GM23338 (cell line): ENCODE data around the gene ANKRD11. TPM values are rescaled to one million over a fixed set of nuclear protein-coding genes. Genes with fewer than 3 reads are reported as not detected.

ENCODE experiments used
- ATAC-seq: fragments of 200-7000 bp; cut with Tn5 transposase; 3 replicates; pipeline ENCODE4 v1.9.1; 2020
- DNase-seq: peaks from one replicate; pipeline ENCODE4 v3.0.0-alpha.2; 2015; ENCODE audit warnings: low spot score
- H2AFZ ChIP-seq: fragments of 200-600 bp; sonication (generic); 2 replicates; pipeline ENCODE4 v1.8.0; 2016; ENCODE audit warnings: antibody characterized with exemption, mild to moderate bottlenecking, moderate library complexity
- H3F3A ChIP-seq: fragments of 200-600 bp; sonication (generic); replicated peaks from 2 replicates; pipeline ENCODE4 v1.8.0; 2017; ENCODE audit warnings: antibody characterized with exemption, mixed run types, low read depth
- H3K27ac ChIP-seq: fragments of 200-600 bp; sonication (generic); 2 replicates; pipeline ENCODE4 v1.6.1; 2016; ENCODE audit warnings: low read depth
- H3K27me3 ChIP-seq: fragments of 200-600 bp; sonication (generic); 2 replicates; pipeline ENCODE4 v1.8.0; 2016; ENCODE audit warnings: mild to moderate bottlenecking, mixed run types, moderate library complexity; ENCODE audit not compliant: insufficient read depth
- H3K36me3 ChIP-seq: fragments of 200-600 bp; sonication (generic); 2 replicates; pipeline ENCODE4 v1.8.0; 2016; ENCODE audit warnings: mild to moderate bottlenecking; ENCODE audit not compliant: insufficient read depth
- H3K4me1 ChIP-seq: fragments of 200-600 bp; sonication (generic); 2 replicates; pipeline ENCODE4 v1.8.0; 2016; ENCODE audit warnings: mild to moderate bottlenecking, moderate library complexity; ENCODE audit not compliant: insufficient read depth
- H3K4me2 ChIP-seq: fragments of 200-600 bp; sonication (generic); 2 replicates; pipeline ENCODE4 v1.7.1; 2017; ENCODE audit warnings: mixed run types
- H3K4me3 ChIP-seq: fragments of 200-600 bp; sonication (generic); 2 replicates; pipeline ENCODE4 v1.6.1; 2016; ENCODE audit warnings: mixed run types
- H3K79me2 ChIP-seq: fragments of 200-600 bp; sonication (generic); replicated peaks from 2 replicates; pipeline ENCODE4 v1.8.0; 2017; ENCODE audit warnings: mild to moderate bottlenecking; ENCODE audit not compliant: insufficient read depth
- H3K9me2 ChIP-seq: fragments of 200-600 bp; sonication (generic); 2 replicates; pipeline ENCODE4 v1.8.0; 2017; ENCODE audit not compliant: insufficient read depth
- H4K20me1 ChIP-seq: fragments of 200-600 bp; sonication (generic); replicated peaks from 2 replicates; pipeline ENCODE4 v1.8.0; 2017; ENCODE audit warnings: mild to moderate bottlenecking; ENCODE audit not compliant: insufficient read depth
- H3K27ac Mint-ChIP-seq: 2 replicates; pipeline ENCODE4 v1.8.0; 2020; ENCODE audit warnings: inconsistent platforms, mild to moderate bottlenecking, moderate library complexity, mixed read lengths
- H3K27me3 Mint-ChIP-seq: 3 replicates; pipeline ENCODE4 v1.8.0; 2022; ENCODE audit warnings: low read depth, mild to moderate bottlenecking, moderate library complexity, mixed read lengths, inconsistent platforms; ENCODE audit not compliant: insufficient read depth, poor library complexity
- H3K36me3 Mint-ChIP-seq: 3 replicates; pipeline ENCODE4 v1.8.0; 2021; ENCODE audit warnings: low read depth, mild to moderate bottlenecking, inconsistent platforms, moderate library complexity, mixed read lengths
- H3K4me1 Mint-ChIP-seq: 3 replicates; pipeline ENCODE4 v1.8.0; 2020; ENCODE audit warnings: mild to moderate bottlenecking, inconsistent platforms, mixed read lengths
- H3K4me3 Mint-ChIP-seq: 3 replicates; pipeline ENCODE4 v1.8.0; 2021; ENCODE audit warnings: moderate library complexity, mild to moderate bottlenecking, inconsistent platforms, mixed read lengths
- H3K9me3 Mint-ChIP-seq: 3 replicates; pipeline ENCODE4 v1.8.0; 2020; ENCODE audit warnings: moderate library complexity, mild to moderate bottlenecking, inconsistent platforms, mixed read lengths
- ETS1 ChIP-seq: IDR thresholded peaks from 2 replicates; pipeline ENCODE4 v1.6.1; 2016; ENCODE audit warnings: antibody characterized with exemption
- EZH2 ChIP-seq: fragments of 200-600 bp; sonication (generic); IDR thresholded peaks from one replicate; pipeline ENCODE4 v1.8.0; 2017; ENCODE audit warnings: antibody characterized with exemption, mild to moderate bottlenecking, low read depth; ENCODE audit not compliant: unreplicated experiment
- JUNB ChIP-seq: IDR thresholded peaks from one replicate; pipeline ENCODE4 v1.6.1; 2016; ENCODE audit warnings: antibody characterized with exemption; ENCODE audit not compliant: unreplicated experiment
- NANOG ChIP-seq: IDR thresholded peaks from 2 replicates; pipeline ENCODE4 v1.6.1; 2016; ENCODE audit warnings: antibody characterized with exemption, borderline replicate concordance
- REST ChIP-seq: IDR thresholded peaks from one replicate; pipeline ENCODE4 v1.6.1; 2018; ENCODE audit warnings: antibody characterized with exemption; ENCODE audit not compliant: unreplicated experiment
- STAT1 ChIP-seq: IDR thresholded peaks from one replicate; pipeline ENCODE4 v1.6.1; 2016; ENCODE audit warnings: antibody characterized with exemption; ENCODE audit not compliant: unreplicated experiment
- ZNF114 ChIP-seq: fragments of 250-450 bp; sonication (Bioruptor Pico); IDR thresholded peaks from 2 replicates; pipeline ENCODE4 v1.5.0; 2020; ENCODE audit warnings: mild to moderate bottlenecking, moderate library complexity
- ZNF331 ChIP-seq: fragments of 250-450 bp; sonication (Bioruptor Pico); IDR thresholded peaks from 2 replicates; pipeline ENCODE4 v1.5.0; 2020; ENCODE audit warnings: low read depth, mild to moderate bottlenecking, moderate library complexity
- ZNF462 ChIP-seq: fragments of 250-450 bp; sonication (Bioruptor Pico); IDR thresholded peaks from 2 replicates; pipeline ENCODE4 v1.5.0; 2020; ENCODE audit warnings: mild to moderate bottlenecking, moderate library complexity
- polyA plus RNA-seq: library from polyadenylated mRNA; unstranded; fragments of >200 nt; fragmentation: Nextera tagmentation; extraction: Ambion mirVana; gene quantifications from 2 replicates; pipeline ENCODE4 v1.2.1, GENCODE V29; 2016
- total RNA-seq: library from RNA; depleted of rRNA; stranded (reverse); fragments of >200 nt; shearing (Covaris generic); gene quantifications from 2 replicates; pipeline ENCODE4 v1.2.3, GENCODE V29; 2014

The ANKRD11 gene
- total and polyA plus RNA-seq, 2 experiments from 2014 or later, result 130 to 159 TPM

- TF ChIP-seq REST (no peak), ZNF331 (CRISPR knock-in tag) (no peak), NANOG (no peak)
Observed at GRCh38 chr16:89243664-89244063, 246.7 kb downstream of the ANKRD11 start (continued).

GRCh38 chr16:89242795-89243200, 247.6 kb downstream of the ANKRD11 start:
- H3K9me2 ChIP-seq, result peaks cover 7% of the 10 kb centered on the region
- no peaks in the 10 kb centered on the region for H3K36me3 ChIP-seq
- no peak for ATAC-seq
- H3K4me1 ChIP-seq, result no peaks in the 10 kb centered on the region; the same call in 1 of the 2 replicates
- H3K4me3 ChIP-seq, result no peak overlapping the region
- Mint-ChIP-seq H3K27me3 (peaks cover 8% of the 10 kb centered on the region), H3K36me3 (peaks cover 5% of the 10 kb centered on the region; the same call in 2 of the 3 replicates), H3K4me1 (peaks cover 6% of the 10 kb centered on the region; the same call in 1 of the 3 replicates), H3K4me3 (peak overlapping the region; percentile 34; the same call in 2 of the 3 replicates), H3K27ac (no peak overlapping the region), H3K9me3 (peaks cover 10% of the 10 kb centered on the region)
- TF ChIP-seq ETS1 (no peak), ZNF462 (CRISPR knock-in tag) (no peak), ZNF114 (CRISPR knock-in tag) (no peak), NANOG (no peak), STAT1 (no peak), EZH2 (no peak), JUNB (no peak)
- H3K4me2 ChIP-seq, result no peak overlapping the region
- H3K79me2 ChIP-seq, result no peaks in the 10 kb centered on the region
- H2AFZ ChIP-seq, result no peak overlapping the region
- no peaks in the 10 kb centered on the region for H3K27me3 ChIP-seq
- no peaks in the 10 kb centered on the region for H4K20me1 ChIP-seq
- DNase-seq, result peak; percentile 34
- H3K27ac ChIP-seq, result no peak overlapping the region
- H3F3A ChIP-seq, result peaks cover 11% of the 10 kb centered on the region
